Endothelial cell of umbilical vein (primary cell): Measurements from ENCODE around the gene INPP5A. TPM values are rescaled to one million over a fixed set of nuclear protein-coding genes. Genes with fewer than 3 reads are reported as not detected.

Experiments
- BruUV-seq: library from RNA; stranded (reverse); fragments of 400-500 nt; replicated peaks from 2 replicates; lab custom pipeline; 2021; lab: Mats Ljungman, UMichigan
- CTCF ChIA-PET: fragments of 300-600, 350-600 bp; sonication (Branson Sonifier 250); formaldehyde crosslinking; loops from one replicate; lab custom pipeline; 2021; ENCODE audit warnings: antibody characterized with exemption, inconsistent platforms; lab: Charles Lee
- POLR2A ChIA-PET: fragments of 300-600, 350-600 bp; sonication (Branson Sonifier 250); formaldehyde crosslinking; loops from one replicate; lab custom pipeline; 2021; ENCODE audit warnings: antibody characterized with exemption, inconsistent platforms; lab: Charles Lee
- DNase-seq: peaks from one replicate; pipeline ENCODE4 v3.0.0-alpha.2; 2011; ENCODE audit warnings: low read depth, low spot score
- FAIRE-seq: peaks from 2 replicates; lab custom pipeline; 2011; peaks lifted over from hg19 to GRCh38; lab: Jason Lieb, UNC
- H2AFZ ChIP-seq: 2 replicates; pipeline ENCODE4 v1.6.0; 2012; ENCODE audit warnings: low read depth, low read length, control low read depth, inconsistent platforms
- H3K27ac ChIP-seq: 2 replicates; pipeline ENCODE4 v1.5.1; 2011; ENCODE audit warnings: low read depth, mild to moderate bottlenecking, control low read depth, low read length, moderate library complexity; ENCODE audit not compliant: insufficient read depth
- H3K27me3 ChIP-seq, 2 experiments: 2 replicates each; pipeline versions ENCODE4 v1.6.0 to v1.6.1; 2011; ENCODE audit warnings: low read length in 2 of 2, mixed read lengths in 1 of 2; ENCODE audit not compliant: control insufficient read depth in 2 of 2, insufficient read depth in 2 of 2
- H3K36me3 ChIP-seq, 2 experiments: 2 replicates in 1 of 2; 3 replicates in 1 of 2; pipeline ENCODE4 v1.5.1; 2011; ENCODE audit warnings: low read length in 2 of 2, mild to moderate bottlenecking in 1 of 2, moderate library complexity in 1 of 2; ENCODE audit not compliant: control insufficient read depth in 2 of 2, insufficient read depth in 2 of 2; ENCODE audit errors: extremely low read depth in 1 of 2
- H3K4me1 ChIP-seq: 3 replicates; pipeline ENCODE4 v1.5.1; 2011; ENCODE audit warnings: mild to moderate bottlenecking, low read length; ENCODE audit not compliant: control insufficient read depth, insufficient read depth; ENCODE audit errors: extremely low read depth
- H3K4me2 ChIP-seq: 2 replicates; pipeline ENCODE4 v1.6.1; 2011; ENCODE audit warnings: low read length, control low read depth, mixed read lengths; ENCODE audit not compliant: insufficient read depth
- H3K4me3 ChIP-seq, 3 experiments: fragments of 200-600 bp in 1 of 3; sonication (generic), shearing (Covaris generic) in 1 of 3; replicated peaks in 1 of 3; 2 replicates each; pipeline ENCODE4 v1.5.1; 2011 to 2016; ENCODE audit warnings: control low read depth in 3 of 3, low read length in 3 of 3, mild to moderate bottlenecking in 2 of 3, inconsistent platforms in 1 of 3, low read depth in 1 of 3, moderate library complexity in 1 of 3; ENCODE audit not compliant: insufficient read depth in 1 of 3
- H3K79me2 ChIP-seq: 2 replicates; pipeline ENCODE4 v1.6.0; 2012; ENCODE audit warnings: low read length, inconsistent platforms; ENCODE audit not compliant: control insufficient read depth, insufficient read depth
- H3K9ac ChIP-seq: replicated peaks from 2 replicates; pipeline ENCODE3; 2011; ENCODE audit warnings: low read length, control low read depth; ENCODE audit not compliant: insufficient read depth; ENCODE audit errors: extremely low read depth
- H3K9me1 ChIP-seq: replicated peaks from 3 replicates; pipeline ENCODE4 v1.6.0; 2011; ENCODE audit warnings: mild to moderate bottlenecking, low read length; ENCODE audit not compliant: control insufficient read depth, insufficient read depth; ENCODE audit errors: extremely low read depth
- H3K9me3 ChIP-seq: replicated peaks from 2 replicates; pipeline ENCODE4 v1.5.1; 2012; ENCODE audit warnings: low read length, inconsistent platforms; ENCODE audit not compliant: control insufficient read depth, insufficient read depth
- H4K20me1 ChIP-seq: replicated peaks from 2 replicates; pipeline ENCODE3; 2011; ENCODE audit warnings: mild to moderate bottlenecking, low read length; ENCODE audit not compliant: control insufficient read depth, insufficient read depth; ENCODE audit errors: extremely low read depth
- EZH2 ChIP-seq: IDR thresholded peaks from 2 replicates; pipeline ENCODE4 v1.6.1; 2012; ENCODE audit warnings: borderline replicate concordance, low read depth, mild to moderate bottlenecking, moderate library complexity, low read length, inconsistent platforms; ENCODE audit not compliant: severe bottlenecking
- FOS ChIP-seq: IDR thresholded peaks from 2 replicates; pipeline ENCODE4 v1.6.1; 2011; ENCODE audit warnings: mild to moderate bottlenecking, low read length, moderate library complexity, borderline replicate concordance; ENCODE audit not compliant: insufficient read depth
- GATA2 ChIP-seq: IDR thresholded peaks from 2 replicates; pipeline ENCODE4 v1.7.0; 2011; ENCODE audit warnings: low read depth, mild to moderate bottlenecking, moderate library complexity, mixed read lengths, low read length; ENCODE audit not compliant: insufficient read length, insufficient read depth
- JUN ChIP-seq: IDR thresholded peaks from 2 replicates; pipeline ENCODE4 v1.6.1; 2011; ENCODE audit warnings: borderline replicate concordance, low read depth; ENCODE audit not compliant: insufficient read length, insufficient read depth
- MYC ChIP-seq: IDR thresholded peaks from one replicate; pipeline ENCODE4 v1.6.1; 2011; ENCODE audit warnings: mild to moderate bottlenecking, low read depth, low read length
- POLR2A ChIP-seq: IDR thresholded peaks from 2 replicates; pipeline ENCODE4 v1.6.1; 2012; ENCODE audit warnings: low read depth, mild to moderate bottlenecking, control low read depth, low read length
- POLR2AphosphoS5 ChIP-seq: IDR thresholded peaks from 2 replicates; pipeline ENCODE4 v1.6.1; 2012; ENCODE audit warnings: low read depth, mild to moderate bottlenecking, control low read depth, low read length, moderate library complexity; ENCODE audit not compliant: insufficient read depth
- dilution Hi-C: fragments of 300-500 bp; cut with MboI; formaldehyde crosslinking; loops from one replicate; pipeline ENCODE4 v1.15.0; 2019; ENCODE audit warnings: low sequenced_read_pairs; ENCODE audit not compliant: extremely low pct_ligation_motif_present
- intact Hi-C: fragments of 100-400 bp; cut with micrococcal nuclease; formaldehyde crosslinking; loops from one replicate; pipeline ENCODE4 v1.10.0; 2022
- polyA plus RNA-seq, 4 experiments: library from polyadenylated mRNA; depleted of rRNA in 3 of 4; stranded (reverse) in 3 of 4; unstranded in 1 of 4; fragments of >200 nt; gene quantifications; 2 replicates each; pipeline versions ENCODE4 v1.2.1 to v1.2.3, GENCODE V29; 2011 to 2012; ENCODE audit warnings: missing spikeins in 1 of 4
- total RNA-seq: library from RNA; stranded (reverse); gene quantifications from 2 replicates; pipeline ENCODE4 v1.2.3, GENCODE V29; 2021
- TF ChIP-seq, protein P1 (sequence below): IDR thresholded peaks from 2 replicates; pipeline ENCODE4 v1.6.1; 2011; ENCODE audit not compliant: insufficient read depth, insufficient read length
- TF ChIP-seq, protein P2 (sequence below), 2 donors: IDR thresholded peaks; 1 replicate in 1 of 2; 2 replicates in 1 of 2; pipeline ENCODE4 v1.5.1; 2011; ENCODE audit warnings: low read length in 2 of 2, mild to moderate bottlenecking in 2 of 2, moderate library complexity in 2 of 2, control low read depth in 1 of 2, inconsistent platforms in 1 of 2, low read depth in 1 of 2; ENCODE audit not compliant: insufficient read depth in 1 of 2; ENCODE audit errors: extremely low read depth in 1 of 2

The INPP5A gene
- total and polyA plus RNA-seq, 2 donors (not counting 3 experiments of a cell fraction or from before 2014, with no cell fraction given) = 22.9 to 33.2 TPM

DNA sequence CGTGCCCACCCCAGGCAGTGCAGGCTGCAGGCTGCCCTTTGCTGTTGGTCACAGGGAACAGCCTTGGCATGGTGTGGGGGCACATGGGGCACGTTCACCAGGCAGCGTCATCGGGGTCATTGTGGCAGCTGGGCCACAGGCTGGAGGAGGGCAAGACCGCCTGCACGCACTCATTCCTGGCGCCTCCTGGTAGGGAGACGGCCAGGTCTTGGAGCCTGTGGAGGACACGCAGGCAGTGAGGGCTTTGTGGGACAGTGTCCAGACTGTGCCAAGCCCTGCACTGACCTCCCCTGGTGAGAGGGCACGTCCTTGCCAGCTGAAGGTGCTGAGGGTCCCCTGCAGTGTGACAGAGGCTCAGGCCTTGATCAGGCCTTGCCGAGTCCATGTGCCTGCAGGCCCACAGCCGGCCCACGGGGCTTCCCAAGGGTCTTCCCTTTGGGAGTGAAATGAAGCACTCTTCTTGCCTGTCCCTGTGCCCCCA lies 171.9 kb downstream of the INPP5A start:
- no peak overlapping the region for H3K27ac ChIP-seq
- TF ChIP-seq MYC = no peak
- no peak for TF ChIP-seq POLR2A
- TF ChIP-seq FOS = no peak
- TF ChIP-seq, protein P1, sequence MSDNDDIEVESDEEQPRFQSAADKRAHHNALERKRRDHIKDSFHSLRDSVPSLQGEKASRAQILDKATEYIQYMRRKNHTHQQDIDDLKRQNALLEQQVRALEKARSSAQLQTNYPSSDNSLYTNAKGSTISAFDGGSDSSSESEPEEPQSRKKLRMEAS = no peak
- no peak for TF ChIP-seq POLR2AphosphoS5
- TF ChIP-seq GATA2 = no peak
- no peak for TF ChIP-seq JUN
- no peak for TF ChIP-seq EZH2
- TF ChIP-seq, protein P2, sequence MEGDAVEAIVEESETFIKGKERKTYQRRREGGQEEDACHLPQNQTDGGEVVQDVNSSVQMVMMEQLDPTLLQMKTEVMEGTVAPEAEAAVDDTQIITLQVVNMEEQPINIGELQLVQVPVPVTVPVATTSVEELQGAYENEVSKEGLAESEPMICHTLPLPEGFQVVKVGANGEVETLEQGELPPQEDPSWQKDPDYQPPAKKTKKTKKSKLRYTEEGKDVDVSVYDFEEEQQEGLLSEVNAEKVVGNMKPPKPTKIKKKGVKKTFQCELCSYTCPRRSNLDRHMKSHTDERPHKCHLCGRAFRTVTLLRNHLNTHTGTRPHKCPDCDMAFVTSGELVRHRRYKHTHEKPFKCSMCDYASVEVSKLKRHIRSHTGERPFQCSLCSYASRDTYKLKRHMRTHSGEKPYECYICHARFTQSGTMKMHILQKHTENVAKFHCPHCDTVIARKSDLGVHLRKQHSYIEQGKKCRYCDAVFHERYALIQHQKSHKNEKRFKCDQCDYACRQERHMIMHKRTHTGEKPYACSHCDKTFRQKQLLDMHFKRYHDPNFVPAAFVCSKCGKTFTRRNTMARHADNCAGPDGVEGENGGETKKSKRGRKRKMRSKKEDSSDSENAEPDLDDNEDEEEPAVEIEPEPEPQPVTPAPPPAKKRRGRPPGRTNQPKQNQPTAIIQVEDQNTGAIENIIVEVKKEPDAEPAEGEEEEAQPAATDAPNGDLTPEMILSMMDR (IDR thresholded peaks at IDR 0.05; ENCODE audit: extremely low read depth in 1 of 2, insufficient read depth in 1 of 2, low read depth in 1 of 2, low read length in 2 of 2) = no peak
- H3K79me2 ChIP-seq = no peaks in the 10 kb centered on the region
- intact Hi-C loops = no loop called here
- H2AFZ ChIP-seq = no peak overlapping the region
- dilution Hi-C loops = no loop called here
- H3K9ac ChIP-seq = no peak overlapping the region
- POLR2A ChIA-PET = interaction anchor here (0.7 kb wide), 1 partner anchor 144 kb away, joined by 3 read pairs; no protein-coding TSS in a partner anchor
- DNase-seq = no peak
- no peak for FAIRE-seq
- H3K9me1 ChIP-seq = no peaks in the 10 kb centered on the region
- H4K20me1 ChIP-seq = no peaks in the 10 kb centered on the region
- peaks cover 0 to 2% of the 10 kb centered on the region in 2 experiments for H3K36me3 ChIP-seq
- CTCF ChIA-PET = no interaction called here
- H3K4me2 ChIP-seq = no peak overlapping the region
- H3K9me3 ChIP-seq = no peaks in the 10 kb centered on the region
- no peaks in the 10 kb centered on the region for H3K4me1 ChIP-seq
- BruUV-seq = no TSS peak
- no peak overlapping the region for H3K4me3 ChIP-seq
- H3K27me3 ChIP-seq = no peaks in the 10 kb centered on the region
